Measurements from ENCODE around the gene AURKAIP1.

The AURKAIP1 gene

DNA sequence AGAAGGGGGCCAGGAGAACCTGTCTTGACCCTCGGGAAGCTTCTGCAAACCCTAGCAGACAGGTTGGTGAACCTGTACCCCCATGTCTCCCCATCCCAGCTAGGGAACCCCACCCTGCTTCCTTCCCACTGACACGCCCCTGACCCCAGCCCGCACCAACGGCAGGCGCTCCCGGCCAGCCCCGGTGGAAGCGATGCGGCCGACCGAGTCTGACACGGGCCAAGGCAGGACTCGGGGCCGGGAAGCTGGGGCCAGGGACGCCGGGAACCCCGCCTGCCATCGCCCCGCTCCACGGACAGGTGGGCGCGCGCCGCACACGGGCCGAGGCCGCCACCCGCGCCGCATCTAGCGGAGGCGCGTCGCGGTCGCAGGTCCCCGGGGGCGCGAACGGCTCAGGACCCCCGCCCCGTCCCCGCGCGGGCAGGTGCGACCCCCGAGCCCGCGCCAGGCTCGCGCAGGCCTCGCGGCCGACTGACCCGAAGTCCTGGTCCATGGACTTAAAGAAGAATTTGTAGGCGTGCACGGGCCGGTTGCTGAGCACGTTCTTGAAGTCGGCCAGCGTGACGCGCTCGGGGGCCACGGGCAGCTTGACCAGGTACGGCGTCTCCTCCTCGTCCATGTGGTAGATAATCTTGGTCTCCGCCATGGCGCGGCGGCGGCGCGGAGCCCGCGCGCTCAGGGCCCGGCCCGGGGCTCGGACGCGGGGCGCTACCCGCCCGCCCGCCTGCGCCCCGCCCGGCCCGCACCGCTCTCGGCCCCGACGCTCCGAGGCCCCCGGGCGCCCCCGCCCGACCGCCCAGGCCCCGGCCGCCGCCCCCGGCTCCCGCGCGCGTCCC is 26.4 kb downstream of the AURKAIP1 start:
- Histone ChIP-seq H3K4ac (ENCODE audit: low read depth, low read length) (peak overlapping the region; percentile 50), H2AK5ac (ENCODE audit: low read length) (no peak overlapping the region), H3K79me1 (ENCODE audit: low read length) (peaks cover 10% of the 10 kb centered on the region), H4K8ac (ENCODE audit: low read depth, low read length) (peak overlapping the region; percentile 77), H2BK5ac (ENCODE audit: low read length) (no peak overlapping the region), H3K9ac (ENCODE audit: low read length) (peak overlapping the region; percentile 92), H3K56ac (ENCODE audit: low read length) (peak overlapping the region; percentile 94), H2BK15ac (replicated peaks; ENCODE audit: low read depth) (no peak overlapping the region), H3K36me3 (ENCODE audit: control insufficient read depth, insufficient read depth, low read length) (no peaks in the 10 kb centered on the region), H4K5ac (ENCODE audit: low read length) (no peak overlapping the region), H3K79me2 (ENCODE audit: control insufficient read depth, insufficient read depth, low read length) (peaks cover 16% of the 10 kb centered on the region), H3K4me2 (ENCODE audit: low read length) (peak overlapping the region; percentile 49), H3K18ac (ENCODE audit: low read length) (peak overlapping the region; percentile 69), H2BK120ac (ENCODE audit: low read depth, low read length) (no peak overlapping the region), H3K27me3 (ENCODE audit: insufficient read depth, low read length, poor library complexity) (no peaks in the 10 kb centered on the region), H3K4me3 (ENCODE audit: low read length) (peak overlapping the region; percentile 56), H3K4me1 (ENCODE audit: control insufficient read depth, low read depth, low read length) (peaks cover 2% of the 10 kb centered on the region), H3K23ac (ENCODE audit: low read length) (no peak overlapping the region), H3K27ac (ENCODE audit: low read depth, low read length) (no peak overlapping the region)
- DNase-seq, result no peak
- no CpG with 5 or more reads among the region's 109 CpGs for WGBS (ENCODE audit: extremely low coverage, insufficient coverage, low lambda C conversion rate)

DNA sequence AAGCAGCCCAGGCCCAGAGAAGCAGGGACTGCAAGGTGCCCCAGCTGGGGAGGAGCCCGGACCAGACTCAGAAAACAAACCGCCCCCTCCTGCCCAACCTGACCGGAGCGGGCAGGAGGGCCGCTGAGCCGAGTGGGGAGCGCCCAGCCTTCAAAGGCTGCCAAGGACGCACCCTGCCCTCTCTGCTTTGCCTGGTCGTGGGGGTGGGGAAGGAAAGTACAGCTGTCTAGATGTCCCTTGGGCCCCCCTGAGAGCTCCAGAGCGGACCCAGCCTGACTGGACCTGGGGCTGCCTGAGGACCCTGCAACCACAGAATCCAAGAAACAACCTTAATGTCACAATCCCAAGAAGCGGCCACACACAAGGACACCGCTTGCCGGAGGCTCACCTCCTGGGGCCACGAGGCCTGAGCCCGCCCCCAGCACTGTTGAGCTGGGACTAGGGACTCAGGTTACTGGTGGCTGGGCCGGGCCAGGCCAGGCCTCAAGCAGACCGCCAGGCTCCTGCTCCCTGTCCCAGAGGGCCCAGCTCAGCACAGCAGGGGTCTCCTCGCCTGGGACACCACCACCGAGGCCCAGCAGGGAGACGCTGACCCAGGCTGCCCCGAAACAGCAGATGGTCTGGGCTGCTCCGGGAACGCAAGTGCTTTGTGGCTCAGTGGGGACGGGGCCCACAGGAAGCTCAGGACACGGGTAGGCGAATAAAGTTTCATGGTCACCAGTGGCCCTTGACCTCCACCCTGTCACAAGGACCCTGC is 27.2 kb downstream of the AURKAIP1 start:
- Histone ChIP-seq H3K4ac (ENCODE audit: low read depth, low read length) (no peak overlapping the region), H2BK15ac (replicated peaks; ENCODE audit: low read depth) (no peak overlapping the region), H3K79me1 (ENCODE audit: low read length) (peaks cover 13% of the 10 kb centered on the region), H3K79me2 (ENCODE audit: control insufficient read depth, insufficient read depth, low read length) (peaks cover 16% of the 10 kb centered on the region), H4K5ac (ENCODE audit: low read length) (no peak overlapping the region), H3K36me3 (ENCODE audit: control insufficient read depth, insufficient read depth, low read length) (no peaks in the 10 kb centered on the region), H3K4me3 (ENCODE audit: low read length) (peak overlapping the region; percentile 56), H2BK5ac (ENCODE audit: low read length) (no peak overlapping the region), H3K18ac (ENCODE audit: low read length) (no peak overlapping the region), H3K27me3 (ENCODE audit: insufficient read depth, low read length, poor library complexity) (no peaks in the 10 kb centered on the region), H3K4me2 (ENCODE audit: low read length) (peak overlapping the region; percentile 49), H2BK120ac (ENCODE audit: low read depth, low read length) (no peak overlapping the region), H4K8ac (ENCODE audit: low read depth, low read length) (no peak overlapping the region), H3K56ac (ENCODE audit: low read length) (peak overlapping the region; percentile 94), H3K23ac (ENCODE audit: low read length) (no peak overlapping the region), H3K4me1 (ENCODE audit: control insufficient read depth, low read depth, low read length) (peaks cover 2% of the 10 kb centered on the region), H3K9ac (ENCODE audit: low read length) (peak overlapping the region; percentile 92), H3K27ac (ENCODE audit: low read depth, low read length) (no peak overlapping the region), H2AK5ac (ENCODE audit: low read length) (no peak overlapping the region)
- no CpG with 5 or more reads among the region's 26 CpGs for WGBS (ENCODE audit: extremely low coverage, insufficient coverage, low lambda C conversion rate)
- peak; percentile 71 for DNase-seq

DNA sequence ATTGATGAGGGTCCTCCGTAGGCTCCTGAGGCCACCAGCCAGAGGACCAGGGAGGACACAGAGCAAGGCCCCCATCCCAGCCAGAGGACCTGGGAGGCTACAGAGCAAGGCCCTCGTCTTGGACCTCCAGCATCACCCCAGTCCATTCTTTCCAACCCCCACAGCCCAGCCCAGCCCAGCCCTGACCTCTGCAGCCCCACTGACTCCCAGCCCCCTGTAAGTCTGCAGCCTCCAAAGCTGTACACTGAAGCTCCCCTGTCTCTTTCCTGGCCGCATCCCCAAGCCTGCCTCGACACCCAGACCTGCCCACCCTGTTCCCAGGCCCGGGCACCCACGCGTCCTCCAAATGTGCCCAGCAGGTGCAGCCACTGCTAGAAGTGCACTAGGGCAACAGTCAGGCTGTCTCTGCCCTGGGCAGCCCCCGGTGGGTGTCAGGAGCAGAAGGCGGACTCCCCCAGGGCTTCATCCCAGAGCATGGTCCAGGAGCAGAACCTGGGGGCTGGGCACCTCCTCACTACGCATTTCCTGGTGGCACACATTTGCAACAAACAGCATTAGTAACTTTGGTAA is 27.9 kb downstream of the AURKAIP1 start:
- WGBS (ENCODE audit: extremely low coverage, insufficient coverage, low lambda C conversion rate), result no CpG with 5 or more reads among the region's 10 CpGs
- H3K27ac ChIP-seq (ENCODE audit: low read depth, low read length), result no peak overlapping the region

DNA sequence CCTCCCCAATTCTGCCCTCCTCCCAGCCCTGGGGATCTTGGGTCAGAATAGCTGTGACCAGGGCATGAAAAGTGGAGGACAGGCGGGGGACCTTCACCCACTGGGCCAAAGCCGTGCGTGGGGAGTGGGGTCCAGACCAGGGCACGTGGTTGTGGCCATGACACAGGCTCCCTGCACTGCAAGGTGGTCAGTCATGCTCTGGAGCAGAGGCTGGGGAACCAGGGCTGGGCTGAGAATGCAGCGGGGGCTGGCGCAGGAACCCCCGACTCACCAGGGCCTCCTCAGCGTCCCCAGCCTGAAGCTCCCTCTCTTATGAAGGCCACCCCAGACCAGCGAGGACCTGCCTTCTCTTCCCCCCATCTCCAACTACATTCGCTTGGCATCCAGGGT is 28.5 kb downstream of the AURKAIP1 start:
- Histone ChIP-seq H3K79me1 (ENCODE audit: low read length) (peaks cover 13% of the 10 kb centered on the region), H4K8ac (ENCODE audit: low read depth, low read length) (no peak overlapping the region), H3K4ac (ENCODE audit: low read depth, low read length) (no peak overlapping the region), H3K36me3 (ENCODE audit: control insufficient read depth, insufficient read depth, low read length) (peaks cover under 1% of the 10 kb centered on the region), H3K56ac (ENCODE audit: low read length) (no peak overlapping the region), H2BK15ac (replicated peaks; ENCODE audit: low read depth) (no peak overlapping the region), H3K9ac (ENCODE audit: low read length) (no peak overlapping the region), H3K79me2 (ENCODE audit: control insufficient read depth, insufficient read depth, low read length) (peaks cover 16% of the 10 kb centered on the region), H4K5ac (ENCODE audit: low read length) (no peak overlapping the region), H3K27me3 (ENCODE audit: insufficient read depth, low read length, poor library complexity) (no peaks in the 10 kb centered on the region), H3K4me1 (ENCODE audit: control insufficient read depth, low read depth, low read length) (peaks cover 2% of the 10 kb centered on the region), H3K18ac (ENCODE audit: low read length) (no peak overlapping the region), H3K23ac (ENCODE audit: low read length) (no peak overlapping the region), H2BK120ac (ENCODE audit: low read depth, low read length) (no peak overlapping the region), H3K4me2 (ENCODE audit: low read length) (no peak overlapping the region), H2AK5ac (ENCODE audit: low read length) (no peak overlapping the region), H3K27ac (ENCODE audit: low read depth, low read length) (no peak overlapping the region), H3K4me3 (ENCODE audit: low read length) (no peak overlapping the region), H2BK5ac (ENCODE audit: low read length) (no peak overlapping the region)
- DNase-seq, result no peak
- WGBS (ENCODE audit: extremely low coverage, insufficient coverage, low lambda C conversion rate), result no CpG with 5 or more reads among the region's 10 CpGs

More for the DNA sequence above, 27.9 kb downstream of the AURKAIP1 start:
- no peak overlapping the region for H4K5ac ChIP-seq (ENCODE audit: low read length)
- H3K4me1 ChIP-seq (ENCODE audit: control insufficient read depth, low read depth, low read length), result peaks cover 2% of the 10 kb centered on the region
- H2BK5ac ChIP-seq (ENCODE audit: low read length), result no peak overlapping the region
- H3K4me2 ChIP-seq (ENCODE audit: low read length), result no peak overlapping the region
- H4K8ac ChIP-seq (ENCODE audit: low read depth, low read length), result no peak overlapping the region
- H3K18ac ChIP-seq (ENCODE audit: low read length), result no peak overlapping the region
- no peak for DNase-seq
- H3K36me3 ChIP-seq (ENCODE audit: control insufficient read depth, insufficient read depth, low read length), result no peaks in the 10 kb centered on the region
- H3K9ac ChIP-seq (ENCODE audit: low read length), result peak overlapping the region; percentile 26
- H3K56ac ChIP-seq (ENCODE audit: low read length), result no peak overlapping the region
- H2BK15ac ChIP-seq (replicated peaks; ENCODE audit: low read depth), result no peak overlapping the region
- no peaks in the 10 kb centered on the region for H3K27me3 ChIP-seq (ENCODE audit: insufficient read depth, low read length, poor library complexity)
- H3K4me3 ChIP-seq (ENCODE audit: low read length), result no peak overlapping the region
- no peak overlapping the region for H2AK5ac ChIP-seq (ENCODE audit: low read length)
- peaks cover 13% of the 10 kb centered on the region for H3K79me1 ChIP-seq (ENCODE audit: low read length)
- peaks cover 16% of the 10 kb centered on the region for H3K79me2 ChIP-seq (ENCODE audit: control insufficient read depth, insufficient read depth, low read length)
- H3K23ac ChIP-seq (ENCODE audit: low read length), result no peak overlapping the region
- no peak overlapping the region for H2BK120ac ChIP-seq (ENCODE audit: low read depth, low read length)
- H3K4ac ChIP-seq (ENCODE audit: low read depth, low read length), result no peak overlapping the region

DNA sequence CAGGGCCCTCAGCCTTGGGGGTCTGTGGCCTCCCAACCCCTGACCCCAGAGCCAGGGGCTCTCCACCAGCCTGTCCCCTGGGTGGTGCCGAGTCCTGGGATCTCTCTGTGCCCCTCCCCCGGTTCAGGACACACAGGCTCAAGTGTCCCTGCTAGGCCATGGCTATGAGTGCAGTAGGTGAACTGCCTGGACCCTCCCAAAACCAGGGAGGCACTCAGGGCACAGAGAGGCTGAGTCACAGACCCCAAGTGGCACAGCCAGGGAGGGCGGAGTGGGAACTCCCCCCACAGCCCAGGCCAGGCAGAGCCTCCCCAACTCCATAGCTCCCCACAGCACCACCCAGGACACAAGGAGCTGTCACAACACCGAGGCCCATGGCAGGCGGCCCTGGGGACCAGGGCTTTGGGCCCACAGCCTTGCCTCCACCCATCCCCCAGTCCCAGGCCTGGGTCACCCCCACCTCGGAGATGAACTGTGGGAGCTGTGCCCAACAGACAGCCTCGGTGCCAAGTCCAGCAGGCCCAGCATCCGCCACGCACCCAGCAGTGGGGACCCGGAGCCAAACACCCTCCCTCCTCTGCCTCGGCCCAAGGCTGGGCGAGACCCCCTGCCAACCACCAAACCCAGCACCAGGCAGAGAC is 29.0 kb downstream of the AURKAIP1 start:
- Histone ChIP-seq H3K79me2 (ENCODE audit: control insufficient read depth, insufficient read depth, low read length) (peaks cover 16% of the 10 kb centered on the region), H3K27me3 (ENCODE audit: insufficient read depth, low read length, poor library complexity) (no peaks in the 10 kb centered on the region), H3K23ac (ENCODE audit: low read length) (no peak overlapping the region), H3K4me3 (ENCODE audit: low read length) (no peak overlapping the region), H2AK5ac (ENCODE audit: low read length) (no peak overlapping the region), H3K9ac (ENCODE audit: low read length) (no peak overlapping the region), H3K4me1 (ENCODE audit: control insufficient read depth, low read depth, low read length) (peaks cover 2% of the 10 kb centered on the region), H2BK5ac (ENCODE audit: low read length) (no peak overlapping the region), H3K79me1 (ENCODE audit: low read length) (peaks cover 13% of the 10 kb centered on the region), H2BK120ac (ENCODE audit: low read depth, low read length) (no peak overlapping the region), H3K4me2 (ENCODE audit: low read length) (no peak overlapping the region), H4K8ac (ENCODE audit: low read depth, low read length) (no peak overlapping the region), H3K4ac (ENCODE audit: low read depth, low read length) (no peak overlapping the region), H2BK15ac (replicated peaks; ENCODE audit: low read depth) (no peak overlapping the region), H3K27ac (ENCODE audit: low read depth, low read length) (no peak overlapping the region), H4K5ac (ENCODE audit: low read length) (no peak overlapping the region), H3K56ac (ENCODE audit: low read length) (no peak overlapping the region), H3K36me3 (ENCODE audit: control insufficient read depth, insufficient read depth, low read length) (peaks cover 4% of the 10 kb centered on the region), H3K18ac (ENCODE audit: low read length) (no peak overlapping the region)
- no CpG with 5 or more reads among the region's 12 CpGs for WGBS (ENCODE audit: extremely low coverage, insufficient coverage, low lambda C conversion rate)
- DNase-seq, result no peak
